ENCODE results near the gene PRKCA. TPM values are rescaled to one million over a fixed set of nuclear protein-coding genes. Genes with fewer than 3 reads are reported as not detected.

PRKCA gene
- total and polyA plus RNA-seq, 10 of the 15 experiments (the other 5 are each of a cell fraction or from before 2014, with no cell fraction given) = 0.11 to 14.6 (median 0.72) TPM

DNA sequence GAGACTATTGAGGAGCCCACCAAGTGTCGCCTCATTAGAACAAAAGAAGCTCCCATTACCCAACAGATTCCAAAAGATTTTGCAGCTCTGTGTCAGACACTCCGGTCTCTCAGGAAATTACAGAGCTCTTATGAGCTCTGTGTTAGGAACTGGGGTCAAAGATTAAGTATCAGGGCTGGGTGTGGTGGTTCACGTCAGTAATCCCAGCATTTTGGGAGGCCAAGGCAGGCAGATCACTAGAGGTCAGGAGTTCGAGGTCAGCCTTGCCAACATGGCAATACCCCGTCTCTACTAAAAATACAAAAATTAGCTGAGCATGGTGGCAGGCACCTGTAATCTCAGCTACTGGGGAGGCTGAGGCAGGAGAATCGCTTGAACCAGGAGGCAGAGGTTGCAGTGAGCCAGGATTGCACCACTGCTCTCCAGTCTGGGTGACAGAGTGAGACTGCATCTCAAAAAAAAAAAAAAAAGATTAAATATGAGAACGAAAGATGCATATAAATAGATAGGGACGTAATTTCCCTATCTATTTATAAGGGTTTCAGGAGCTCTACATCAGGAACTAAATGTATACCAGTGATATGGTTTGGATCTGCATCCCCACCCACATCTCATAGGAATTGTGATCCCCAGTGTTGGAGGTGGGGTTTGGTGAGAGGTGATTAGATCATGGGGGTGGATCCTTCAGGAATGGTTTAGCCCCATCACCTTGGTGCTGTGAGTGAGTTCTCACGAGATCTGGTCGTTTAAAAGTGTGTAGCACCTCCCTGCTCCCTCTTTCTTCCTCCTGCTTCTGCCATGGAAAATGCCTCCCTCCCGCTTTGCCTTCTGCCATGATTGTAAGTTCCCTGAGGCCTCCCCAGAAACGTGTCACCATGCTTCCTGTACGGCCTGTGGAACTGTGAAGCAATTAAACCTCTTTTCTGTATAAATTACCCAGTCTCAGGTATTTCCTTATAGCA lies 111.4 kb downstream of the PRKCA start:
- ATAC-seq (no peak), FAIRE-seq (no peak), DNase-seq (ENCODE audit: low read depth, low spot score) (no peak)
- ChIA-PET SMC1A (ENCODE audit: uncharacterized antibody, unreplicated experiment) (interaction anchor here (0.6 to 1.2 kb wide), 4 partner anchors 10 to 1077 kb away, joined by 3 read pairs; no protein-coding TSS in a partner anchor), RAD21 (ENCODE audit: unreplicated experiment) (no interaction called here), CTCF (interaction anchor here (0.6 to 1.3 kb wide), 2 partner anchors 10 to 29 kb away, joined by 3 read pairs; no protein-coding TSS in a partner anchor), POLR2A (interaction anchor here (0.9 kb wide), 1 partner anchor 81 kb away, joined by 7 read pairs; no protein-coding TSS in a partner anchor)
- no peak overlapping the region for H3K27ac ChIP-seq (ENCODE audit: control insufficient read depth, insufficient read depth)
- no peak overlapping the region for H2AFZ ChIP-seq (ENCODE audit: control insufficient read depth, low read depth, low read length)
- intact Hi-C loops (cut with micrococcal nuclease; ENCODE audit: unreplicated experiment) = no loop called here
- BruUV-seq (replicated peaks) = no TSS peak
- H3K4me1 ChIP-seq (ENCODE audit: control insufficient read depth, insufficient read depth, low read length) = no peaks in the 10 kb centered on the region
- H3K9ac ChIP-seq (ENCODE audit: control insufficient read depth, insufficient read depth, low read length) = no peak overlapping the region
- no peaks in the 10 kb centered on the region; the same call in 1 of the 2 replicates for H4K20me1 ChIP-seq (ENCODE audit: control insufficient read depth, insufficient read depth)
- H3K79me2 ChIP-seq (ENCODE audit: control insufficient read depth, insufficient read depth, low read length) = no peaks in the 10 kb centered on the region
- in situ Hi-C loops (cut with MboI) = no loop called here
- 20% methylated on average over 13 of the region's 13 CpGs for WGBS (ENCODE audit: insufficient coverage, insufficient replicate concordance, low lambda C conversion rate, missing lambda C conversion rate)
- H3K36me3 ChIP-seq (ENCODE audit: control insufficient read depth in 2 of 2, insufficient read depth in 2 of 2, low read length in 1 of 2) = no peaks in the 10 kb centered on the region
- H3K4me3 ChIP-seq = no peak overlapping the region
- no peak overlapping the region for H3K4me2 ChIP-seq (ENCODE audit: control insufficient read depth, insufficient read depth)
- no peak for TF ChIP-seq SIX5 (IDR thresholded peaks at IDR 0.05; ENCODE audit: low read depth, low read length, severe bottlenecking)
- no peak for TF ChIP-seq MXI1 (IDR thresholded peaks at IDR 0.05; ENCODE audit: low read depth, low read length)
- TF ChIP-seq RBBP5 (conservative IDR thresholded peaks at IDR 0.05) = no peak
- no peak for TF ChIP-seq BCL11A (IDR thresholded peaks at IDR 0.05; ENCODE audit: low read depth, low read length)
- no peak for TF ChIP-seq BMI1 (IDR thresholded peaks at IDR 0.05; ENCODE audit: borderline replicate concordance)
- no peak for TF ChIP-seq RUNX3 (IDR thresholded peaks at IDR 0.05; ENCODE audit: low read length)
- no peak for TF ChIP-seq CREB1 (IDR thresholded peaks at IDR 0.05; ENCODE audit: low read depth)
- no peak for TF ChIP-seq ZNF622 (IDR thresholded peaks at IDR 0.05)
- no peak for TF ChIP-seq SKIL (IDR thresholded peaks at IDR 0.05; ENCODE audit: low read depth, poor library complexity, severe bottlenecking)
- no peak for TF ChIP-seq SREBF1 (IDR thresholded peaks at IDR 0.05; ENCODE audit: low read length)
- no peak for TF ChIP-seq JUND (IDR thresholded peaks at IDR 0.05; ENCODE audit: low read depth, low read length)
- no peak for TF ChIP-seq SMAD5 (IDR thresholded peaks at IDR 0.05; ENCODE audit: low read depth)
- TF ChIP-seq EP300 (IDR thresholded peaks at IDR 0.05; ENCODE audit: borderline replicate concordance in 1 of 2, control insufficient read depth in 1 of 2, low read depth in 2 of 2, low read length in 2 of 2) = no peak
- no peaks in the 10 kb centered on the region for H3K9me3 ChIP-seq (replicated peaks; ENCODE audit: control insufficient read depth, insufficient read depth, low read length)
- no peaks in the 10 kb centered on the region for H3K27me3 ChIP-seq (replicated peaks in 1 of 2; ENCODE audit: control insufficient read depth in 2 of 2, insufficient read depth in 2 of 2, low read length in 1 of 2)

All from GM12878 (cell line).